LNCAP (cell line): ENCODE results near the gene WFIKKN1.

Source experiments
- CTCF ChIP-seq: fragments of 450-650 bp; IDR thresholded peaks from 2 replicates; pipeline ENCODE4 v1.5.1; 2017; ENCODE audit warnings: mild to moderate bottlenecking

WFIKKN1 gene

GRCh38 chr16:596736-597060 lies 34.1 kb upstream of the WFIKKN1 start:
- no peak for TF ChIP-seq CTCF

GRCh38 chr16:598823-599739 lies 31.7 kb upstream of the WFIKKN1 start:
- no peak for TF ChIP-seq CTCF

GRCh38 chr16:600781-601180 lies 30.0 kb upstream of the WFIKKN1 start:
- TF ChIP-seq CTCF = peak; percentile 26; the same call in 1 of the 2 replicates

GRCh38 chr16:603933-604332 lies 26.9 kb upstream of the WFIKKN1 start:
- TF ChIP-seq CTCF = no peak

- TF ChIP-seq CTCF = no peak
These were observed 24.0 kb upstream of the WFIKKN1 start for GRCh38 chr16:606656-607307.

GRCh38 chr16:608019-608418 lies 22.8 kb upstream of the WFIKKN1 start:
- TF ChIP-seq CTCF = no peak

GRCh38 chr16:609316-609715 lies 21.5 kb upstream of the WFIKKN1 start:
- no peak for TF ChIP-seq CTCF
